ENCODE results near the gene TRERF1. TPM values are rescaled to one million over a fixed set of nuclear protein-coding genes. Genes with fewer than 3 reads are reported as not detected.

TRERF1 gene
- total and polyA plus RNA-seq, 12 donors, result 4.7 to 16.6 (median 8.0) TPM

GRCh38 chr6:42268016-42268834 lies 183.5 kb downstream of the TRERF1 start:
- no peak for DNase-seq
- TF ChIP-seq POLR2A (IDR thresholded peaks at IDR 0.05), result no peak
- no peak for TF ChIP-seq CTCF (IDR thresholded peaks at IDR 0.05)
- Histone ChIP-seq H3K27ac (no peak overlapping the region), H3K4me3 (no peak overlapping the region), H3K9me3 (replicated peaks in 1 of 3) (no peaks in the 10 kb centered on the region), H3K27me3 (no peaks in the 10 kb centered on the region), H3K36me3 (replicated peaks in 1 of 2) (peaks cover 0 to 8% of the 10 kb centered on the region in 2 donors), H3K4me1 (replicated peaks in 1 of 2) (no peaks in the 10 kb centered on the region)
- intact Hi-C loops (cut with DNase I), result no loop called here
- 91 to 97% (median 96%) methylated on average over 6 to 14 of the region's 14 CpGs for WGBS, 4 donors

GRCh38 chr6:42266538-42266937 lies 185.2 kb downstream of the TRERF1 start:
- Histone ChIP-seq H3K4me1 (replicated peaks in 1 of 2) (no peaks in the 10 kb centered on the region), H3K36me3 (replicated peaks in 1 of 2) (peaks cover 0 to 8% of the 10 kb centered on the region in 2 donors), H3K9me3 (replicated peaks in 1 of 3) (no peaks in the 10 kb centered on the region), H3K27me3 (no peaks in the 10 kb centered on the region), H3K27ac (no peak overlapping the region), H3K4me3 (no peak overlapping the region)
- TF ChIP-seq POLR2A (IDR thresholded peaks at IDR 0.05) (no peak), CTCF (IDR thresholded peaks at IDR 0.05) (no peak)
- 70 to 85% (median 79%) methylated on average over 1 of the region's 1 CpG for WGBS, 4 donors
- DNase-seq, result no peak
- intact Hi-C loops (cut with DNase I), result no loop called here

DNA sequence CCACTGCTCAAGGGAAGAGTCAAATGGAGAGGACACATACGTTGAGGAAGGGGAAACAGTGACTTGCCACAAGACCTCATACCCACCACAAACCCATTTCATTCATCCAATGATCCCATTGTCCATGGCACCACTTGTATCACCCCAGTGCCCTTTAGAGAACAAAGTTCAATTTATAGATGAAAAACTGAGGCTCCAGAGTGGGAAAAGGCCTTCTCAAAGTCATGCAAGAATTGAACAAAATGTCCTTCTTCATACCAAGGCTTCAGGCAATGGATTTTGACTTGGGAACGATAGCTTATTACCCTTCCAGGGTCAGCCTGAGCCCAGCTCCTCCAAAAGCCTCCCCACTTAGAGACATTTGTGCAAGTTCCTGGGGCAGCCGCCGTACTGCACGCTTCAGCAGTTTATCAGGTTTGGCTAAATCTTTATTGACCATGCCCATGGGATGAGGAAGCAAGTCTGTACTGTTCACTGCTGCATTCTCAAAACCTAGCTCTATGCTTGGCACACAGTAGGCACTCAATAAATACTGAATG lies 186.8 kb downstream of the TRERF1 start:
- Histone ChIP-seq H3K4me1 (replicated peaks in 1 of 2) (no peaks in the 10 kb centered on the region), H3K9me3 (replicated peaks in 1 of 3) (no peaks in the 10 kb centered on the region), H3K36me3 (replicated peaks in 1 of 2) (peaks cover 0 to 8% of the 10 kb centered on the region in 2 donors), H3K27me3 (no peaks in the 10 kb centered on the region), H3K4me3 (no peak overlapping the region), H3K27ac (peak overlapping the region in 1 of 5 donors; percentile 60)
- intact Hi-C loops (cut with DNase I), result no loop called here
- 85 to 91% (median 88%) methylated on average over 5 of the region's 5 CpGs for WGBS, 4 donors
- DNase-seq, result no peak
- TF ChIP-seq CTCF (IDR thresholded peaks at IDR 0.05), result no peak
- TF ChIP-seq POLR2A (IDR thresholded peaks at IDR 0.05), result no peak

- Histone ChIP-seq H3K4me3 (no peak overlapping the region), H3K27ac (peak overlapping the region in 1 of 5 donors; percentile 60), H3K9me3 (replicated peaks in 1 of 3) (no peaks in the 10 kb centered on the region), H3K4me1 (replicated peaks in 1 of 2) (no peaks in the 10 kb centered on the region), H3K27me3 (no peaks in the 10 kb centered on the region), H3K36me3 (replicated peaks in 1 of 2) (peaks cover 0 to 8% of the 10 kb centered on the region in 2 donors)
- 72 to 87% (median 84%) methylated on average over 3 to 10 of the region's 10 CpGs for WGBS, 4 donors
- no peak for TF ChIP-seq CTCF (IDR thresholded peaks at IDR 0.05)
- DNase-seq, result no peak
- intact Hi-C loops (cut with DNase I), result no loop called here
Observed at GRCh38 chr6:42264162-42264851, 187.4 kb downstream of the TRERF1 start.
